ENCODE measurements around the gene PLEKHJ1. TPM values are rescaled to one million over a fixed set of nuclear protein-coding genes. Genes with fewer than 3 reads are reported as not detected.

PLEKHJ1 gene
- total and polyA plus RNA-seq, 2 of the 13 experiments (the other 11 are each of a cell fraction or from before 2014, with no cell fraction given) = 70.5 to 130 TPM

GRCh38 chr19:2236314-2237050, at the start of gene PLEKHJ1, which contains the start of gene SF3A2 (continued):
- TF ChIP-seq PBX2 (CRISPR knock-in tag; IDR thresholded peaks at IDR 0.05) = no peak
- TF ChIP-seq SAFB2 (CRISPR knock-in tag; IDR thresholded peaks at IDR 0.05; ENCODE audit: borderline replicate concordance, low read depth) = no peak; the same call in 1 of the 2 replicates
- TF ChIP-seq MAF1 (CRISPR knock-in tag; IDR thresholded peaks at IDR 0.05; ENCODE audit: borderline replicate concordance) = no peak; the same call in 1 of the 2 replicates
- peak; percentile 100 for TF ChIP-seq ZNF687 (CRISPR knock-in tag; IDR thresholded peaks at IDR 0.05)
- peak; percentile 97 for TF ChIP-seq HIVEP1 (CRISPR knock-in tag; IDR thresholded peaks at IDR 0.05)
- peak; percentile 39; the same call in 1 of the 2 replicates for TF ChIP-seq RARA (CRISPR knock-in tag; IDR thresholded peaks at IDR 0.05)
- peak; percentile 95 for TF ChIP-seq BATF2 (CRISPR knock-in tag; IDR thresholded peaks at IDR 0.05)
- no peak for TF ChIP-seq NR3C1 (CRISPR knock-in tag; IDR thresholded peaks at IDR 0.05)
- 0 out of 2 replicates have a peak, but pooled peaks have one; percentile 36 for TF ChIP-seq ZNF7 (CRISPR knock-in tag; IDR thresholded peaks at IDR 0.05)
- peak; percentile 52; the same call in 1 of the 2 replicates for TF ChIP-seq ZNF264 (CRISPR knock-in tag; IDR thresholded peaks at IDR 0.05)
- TF ChIP-seq ZNF788 (CRISPR knock-in tag; IDR thresholded peaks at IDR 0.05; ENCODE audit: borderline replicate concordance) = peak; percentile 87
- TF ChIP-seq ZBTB25 (CRISPR knock-in tag; IDR thresholded peaks at IDR 0.05) = peak; percentile 100
- no peak for TF ChIP-seq KDM6A (CRISPR knock-in tag; IDR thresholded peaks at IDR 0.05; ENCODE audit: low read depth)
- TF ChIP-seq HNF4G (IDR thresholded peaks at IDR 0.05; ENCODE audit: borderline replicate concordance, low read depth, low read length) = no peak
- TF ChIP-seq HNF4G (CRISPR knock-in tag; IDR thresholded peaks at IDR 0.05; ENCODE audit: borderline replicate concordance, low read depth) = peak; percentile 14; the same call in 1 of the 2 replicates
- 0 out of 2 replicates have a peak, but pooled peaks have one; percentile 9 for TF ChIP-seq RARG (CRISPR knock-in tag; IDR thresholded peaks at IDR 0.05; ENCODE audit: low read depth)
- peak; percentile 100 for TF ChIP-seq ZMAT3 (CRISPR knock-in tag; conservative IDR thresholded peaks at IDR 0.05)
- peak; percentile 99 for TF ChIP-seq ZFP41 (CRISPR knock-in tag; IDR thresholded peaks at IDR 0.05; ENCODE audit: borderline replicate concordance)
- TF ChIP-seq NFATC3 (CRISPR knock-in tag; IDR thresholded peaks at IDR 0.05) = peak; percentile 99
- no peak; the same call in 1 of the 2 replicates for TF ChIP-seq NR2F2 (IDR thresholded peaks at IDR 0.05; ENCODE audit: borderline replicate concordance, low read depth)
- peak; percentile 57 for TF ChIP-seq TBL1XR1 (IDR thresholded peaks at IDR 0.05; ENCODE audit: borderline replicate concordance, low read length, partially characterized antibody)
- peak; percentile 73 for TF ChIP-seq SMAD3 (CRISPR knock-in tag; IDR thresholded peaks at IDR 0.05)
